NCI-H446 treated with DMSO at 0.1 percent for 48 hours (cell line): ENCODE results near the gene ROR2.

Source experiments
- DNase-seq: peaks from one replicate; lab custom pipeline; 2025; lab: John Stamatoyannopoulos, UW

Gene ROR2

DNA sequence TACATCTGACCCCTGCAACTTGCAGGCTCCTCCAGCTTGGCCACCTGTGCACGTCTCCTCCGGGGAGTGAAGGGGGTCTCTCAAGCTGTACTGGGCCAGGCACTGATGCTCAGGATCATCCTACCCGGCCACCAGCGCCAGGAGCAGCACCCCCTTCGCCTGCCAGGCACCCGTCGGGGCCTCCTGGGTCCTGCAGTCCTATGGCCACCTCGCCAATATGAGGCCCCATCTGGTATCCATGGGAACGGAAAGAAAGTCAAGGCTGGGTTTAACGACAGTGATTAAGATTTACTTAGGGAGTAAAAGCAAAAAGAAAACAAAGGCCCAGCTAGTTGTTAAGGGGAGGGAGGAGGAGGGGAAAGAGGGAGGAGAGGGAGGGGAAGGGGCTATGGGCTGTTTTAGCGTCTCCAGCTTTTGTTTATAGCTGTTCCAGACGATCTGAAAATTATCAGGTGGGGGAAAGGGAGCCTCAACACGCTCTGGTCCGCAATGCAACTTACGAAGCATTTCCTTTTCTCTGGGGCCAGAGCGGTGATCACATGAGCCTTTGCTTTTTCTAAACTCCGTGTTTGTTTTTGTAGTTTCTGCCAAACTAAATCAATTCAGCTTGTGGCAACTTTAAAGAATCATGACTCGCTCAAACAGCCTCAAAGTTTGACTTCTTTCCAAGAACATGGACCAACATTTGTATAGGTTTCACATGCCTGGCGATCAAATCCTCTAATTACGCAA lies 132.4 kb downstream of the ROR2 start:
- no peak for DNase-seq

DNA sequence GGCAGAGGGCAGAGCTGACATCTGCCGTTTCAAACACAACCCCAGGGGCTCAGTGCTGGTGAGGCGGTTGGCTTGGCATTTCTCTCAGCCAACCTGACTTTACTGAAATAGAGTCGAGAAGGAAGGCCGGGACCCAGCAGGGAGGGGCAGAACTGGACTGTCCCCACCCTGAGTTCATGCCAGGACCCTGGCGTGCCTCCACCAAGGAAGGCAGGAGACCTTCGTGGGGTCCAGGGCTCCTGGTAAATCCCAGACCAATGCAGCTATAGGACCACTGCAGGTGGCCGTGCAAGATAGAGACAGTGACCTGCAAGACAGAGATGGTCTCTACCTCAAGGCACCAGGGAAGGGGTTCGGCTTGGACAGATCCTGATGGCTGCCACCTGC lies 132.9 kb downstream of the ROR2 start:
- no peak for DNase-seq

DNA sequence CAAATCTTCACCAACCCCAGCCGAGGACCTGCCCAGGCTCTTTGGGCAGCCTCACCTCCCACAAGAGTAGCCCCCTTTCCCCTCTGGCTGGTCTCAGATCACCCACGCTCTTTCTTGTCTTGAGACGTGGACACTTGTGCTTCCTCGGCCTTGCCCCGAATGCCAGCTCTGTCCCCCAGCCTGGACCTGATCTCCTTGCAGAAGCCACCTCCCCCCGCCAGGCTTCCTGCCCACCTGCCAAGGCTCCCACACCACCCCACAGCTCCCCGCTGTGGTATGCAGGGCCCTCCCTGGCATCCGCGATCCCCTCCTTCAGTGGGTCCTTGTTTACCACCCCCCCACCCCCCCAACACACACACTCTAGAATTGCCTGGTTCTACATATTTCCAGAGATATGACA lies 133.7 kb downstream of the ROR2 start:
- DNase-seq = no peak

DNA sequence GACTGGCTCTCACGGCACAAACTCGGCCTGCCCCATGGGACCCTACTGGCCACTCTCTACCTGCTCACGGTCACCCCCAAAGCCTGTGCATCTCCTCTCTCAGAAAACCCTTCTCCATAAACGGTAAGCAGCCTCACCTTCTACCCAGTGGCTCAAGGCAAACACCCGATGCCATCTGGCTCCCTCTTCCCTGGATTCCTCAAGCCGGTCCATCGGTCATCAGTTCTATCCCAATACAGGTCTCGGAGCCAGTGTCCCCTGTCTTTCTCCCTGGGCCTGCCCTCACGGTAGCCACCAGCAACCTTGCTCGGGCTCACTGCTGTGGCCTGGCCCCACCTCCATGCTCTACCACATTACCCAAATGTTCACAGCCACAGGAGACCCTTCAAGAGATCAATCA lies 134.1 kb downstream of the ROR2 start:
- no peak for DNase-seq

DNA sequence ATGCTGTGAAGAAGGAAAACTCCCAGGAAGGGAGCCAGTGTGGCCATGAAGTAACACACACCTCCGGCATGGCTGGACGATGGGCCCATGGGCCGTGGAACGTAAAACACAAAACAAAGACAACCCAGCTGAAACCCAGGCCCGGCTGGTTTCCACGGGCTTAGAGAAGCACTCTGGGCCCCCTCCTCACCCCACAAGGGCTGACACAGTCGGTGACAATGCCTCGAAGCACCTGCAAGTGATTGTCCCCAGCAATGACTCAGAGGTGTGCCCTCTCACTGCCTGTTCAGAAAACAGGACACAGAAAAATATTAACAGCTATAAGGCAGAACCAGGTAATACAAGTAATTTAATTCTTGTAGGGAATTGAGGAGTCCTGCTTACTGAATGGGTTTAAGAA lies 135.3 kb downstream of the ROR2 start:
- no peak for DNase-seq

DNA sequence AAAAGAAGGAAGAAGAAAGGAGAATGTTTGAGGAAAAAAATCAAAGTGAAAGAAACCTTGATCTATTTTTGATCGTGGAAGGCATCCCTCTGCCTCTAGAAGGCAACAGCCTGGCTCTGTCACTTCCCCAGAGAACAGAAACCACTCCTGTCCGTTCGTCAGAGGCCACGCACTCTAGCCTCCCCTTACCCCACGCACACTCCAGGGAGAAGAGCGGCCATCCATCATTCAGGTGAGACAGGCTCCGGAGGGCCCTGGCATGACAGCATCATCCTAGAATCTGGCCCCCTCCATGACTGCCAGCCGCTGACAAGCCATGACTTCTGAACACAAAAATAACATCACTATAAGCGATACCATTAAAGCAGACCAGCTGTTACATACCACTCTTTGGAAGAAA lies 135.8 kb downstream of the ROR2 start:
- no peak for DNase-seq

DNA sequence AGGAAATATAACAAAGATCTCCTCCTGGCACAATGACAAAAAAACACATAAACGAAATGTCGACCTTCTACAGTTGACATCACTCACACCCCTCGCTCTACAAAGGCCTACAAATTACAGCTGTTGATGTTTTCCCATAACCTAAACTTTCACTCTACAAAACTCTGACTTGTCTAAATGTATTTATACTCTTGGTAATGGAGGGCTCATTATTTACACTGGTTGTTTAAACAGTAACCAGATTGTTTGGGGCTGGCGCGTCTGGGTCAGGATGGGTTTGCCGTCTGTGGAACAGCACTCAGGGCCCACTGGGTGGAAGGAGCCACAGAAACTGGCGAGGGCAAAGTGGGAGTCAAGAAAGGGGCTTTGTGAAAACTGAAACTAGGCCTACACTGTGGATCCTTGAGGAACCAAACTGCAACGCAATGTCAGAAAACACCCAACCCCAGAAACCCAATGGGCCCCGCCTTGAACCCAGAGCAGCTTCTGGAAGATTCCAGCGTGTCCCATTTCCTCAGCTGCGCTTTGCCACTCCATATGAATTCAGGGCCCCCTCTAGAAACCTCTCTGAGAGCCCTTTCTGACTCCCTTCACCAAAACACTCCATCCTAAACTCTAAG lies 136.7 kb downstream of the ROR2 start:
- no peak for DNase-seq

DNA sequence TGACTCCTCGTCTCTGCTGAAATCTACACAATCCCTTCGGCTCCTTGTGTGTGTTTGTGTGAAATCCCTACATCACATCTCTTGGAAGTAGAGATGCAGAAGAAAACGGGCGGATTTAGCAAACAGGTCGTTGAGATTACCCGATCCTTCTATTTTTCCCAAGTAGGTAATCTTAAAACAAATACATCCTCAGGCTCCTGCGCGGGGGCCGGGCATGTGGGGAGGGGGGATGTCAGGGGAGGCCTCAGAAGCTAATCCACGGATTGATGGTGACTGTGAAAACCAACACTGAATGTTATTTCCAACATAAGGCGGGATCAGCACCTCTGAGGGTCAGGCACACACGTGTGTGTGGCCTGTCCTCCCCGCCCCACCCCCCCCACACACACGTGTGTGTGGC lies 137.8 kb downstream of the ROR2 start:
- no peak for DNase-seq

DNA sequence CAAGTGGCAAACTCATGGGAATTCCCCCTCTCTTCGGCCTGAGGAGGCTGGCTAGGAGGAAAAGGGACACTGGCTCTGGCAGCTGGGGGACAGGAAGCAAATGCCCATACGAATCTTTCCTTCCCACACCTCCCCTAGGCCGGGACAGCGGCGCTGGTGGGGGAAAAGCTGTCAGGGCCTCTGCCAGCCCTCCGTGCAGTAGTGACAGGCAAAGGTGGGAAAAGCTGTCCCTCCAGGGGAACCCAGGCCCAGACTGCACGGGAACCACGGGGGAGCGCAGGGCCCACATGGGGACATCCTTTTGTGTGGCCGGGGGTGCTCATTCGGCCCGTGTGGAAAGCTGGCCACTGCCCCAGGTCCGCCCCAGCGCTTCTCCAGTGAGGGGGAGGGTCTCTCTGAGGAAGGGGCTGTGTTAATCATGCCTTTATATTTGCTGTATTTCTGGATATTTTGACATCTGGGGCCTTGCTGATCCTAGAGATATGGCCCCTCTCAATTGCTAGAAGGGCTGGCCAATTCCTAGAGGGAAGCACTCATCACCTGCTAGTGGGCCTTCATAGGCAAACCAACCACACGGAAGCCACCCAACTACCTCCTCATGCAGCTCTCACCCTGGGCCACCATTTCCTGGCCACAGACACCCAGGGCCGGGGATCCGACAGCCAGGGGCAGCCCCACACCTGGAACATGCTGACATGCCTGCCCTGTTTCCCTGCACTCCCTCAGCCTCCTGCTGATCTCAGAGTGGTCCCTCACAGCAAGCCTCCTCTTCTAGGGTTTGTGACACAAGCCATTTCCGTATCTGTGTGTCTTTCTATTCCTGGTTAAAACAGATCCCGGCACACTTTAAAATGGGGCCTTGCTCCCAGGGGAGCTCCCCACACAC lies 138.8 kb downstream of the ROR2 start:
- no peak for DNase-seq

DNA sequence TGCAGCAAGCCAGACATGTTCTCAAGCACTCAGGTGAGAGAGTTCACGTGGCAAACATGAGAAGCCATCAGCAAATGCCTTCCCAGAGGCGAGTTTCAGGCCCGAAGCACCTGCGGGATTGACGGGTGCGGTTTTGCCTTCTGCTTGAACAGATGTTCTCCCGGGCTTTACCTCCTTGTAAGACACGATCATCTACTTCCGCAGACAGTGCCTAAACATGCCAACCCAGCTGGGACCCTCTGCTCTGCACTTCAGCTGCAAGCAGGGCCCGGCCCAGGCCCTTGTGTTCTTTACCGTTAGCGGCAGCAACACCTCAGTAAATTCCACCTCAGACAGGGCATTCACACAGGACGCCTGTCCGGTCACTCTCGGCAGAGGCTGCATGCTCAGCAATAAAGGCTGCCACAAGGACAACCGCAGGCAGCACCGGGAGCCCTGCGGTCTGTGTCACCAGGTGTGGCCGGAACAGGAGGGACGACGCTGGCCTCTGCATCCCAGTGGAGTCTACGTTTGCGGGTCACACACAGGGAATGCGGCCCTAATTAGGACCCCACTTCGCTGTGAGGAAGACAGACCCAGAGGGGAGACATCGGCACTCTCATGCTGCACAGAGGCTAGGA lies 139.6 kb downstream of the ROR2 start:
- no peak for DNase-seq

DNA sequence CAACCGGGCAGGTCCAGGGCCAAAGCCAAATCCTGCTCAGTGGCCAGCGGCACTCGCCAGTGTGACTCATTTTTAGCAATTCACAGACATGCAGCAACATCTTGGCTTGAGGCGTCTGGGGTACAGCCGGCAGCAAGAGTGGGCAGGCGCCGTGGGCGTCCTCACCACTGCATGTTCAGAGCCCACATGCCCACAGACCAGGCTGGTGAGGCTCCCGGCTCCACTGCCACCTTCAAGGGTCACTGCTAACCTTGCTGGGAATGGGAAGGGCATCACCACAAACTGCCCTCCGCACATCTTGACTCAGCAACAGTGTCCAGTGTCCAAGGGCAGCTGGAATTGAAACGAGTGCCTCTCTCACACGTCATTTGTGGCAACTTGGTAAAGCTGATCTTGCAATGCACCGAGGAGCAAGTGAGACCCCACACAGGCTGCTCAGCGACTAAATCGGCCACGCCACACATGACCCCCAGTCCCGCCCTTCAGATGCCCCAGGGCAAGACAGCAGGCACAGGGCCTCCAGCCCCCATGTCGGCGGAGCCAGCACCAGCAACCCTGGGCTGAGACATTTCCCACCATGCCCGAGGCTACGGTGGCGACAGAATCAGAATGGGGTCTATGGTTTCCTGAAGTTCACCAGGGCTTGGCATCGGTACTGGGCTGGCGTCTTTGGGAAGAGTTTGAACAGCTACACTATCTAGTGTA lies 140.3 kb downstream of the ROR2 start:
- DNase-seq = no peak

DNA sequence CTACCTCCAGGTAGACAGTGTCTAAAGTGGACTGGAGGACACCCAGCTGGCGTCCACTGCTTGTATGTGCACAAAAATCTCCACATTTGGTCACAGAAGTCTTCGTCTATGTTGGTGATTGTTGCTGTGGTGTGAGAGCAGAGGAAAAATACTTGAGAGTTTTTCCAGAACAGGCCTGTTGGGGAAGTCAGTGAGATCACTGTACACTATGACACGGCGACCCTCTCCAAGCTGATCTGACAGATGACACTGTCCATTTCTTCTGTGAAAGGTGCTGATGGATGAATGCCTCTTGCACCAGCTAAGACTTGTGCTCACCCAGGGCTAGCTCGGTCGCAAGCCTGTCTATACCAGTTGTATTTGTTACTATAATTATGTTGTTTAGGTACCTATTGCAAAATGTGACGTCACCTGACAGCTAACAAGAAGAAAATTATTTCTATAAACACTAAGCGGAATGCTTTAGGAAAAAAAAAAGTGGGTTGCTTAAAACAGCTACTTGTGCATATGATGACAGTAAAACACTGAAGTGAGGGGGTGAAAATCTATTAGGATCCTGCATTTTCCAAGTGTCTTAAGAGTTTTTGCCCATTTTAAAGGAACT lies 142.3 kb downstream of the ROR2 start:
- no peak for DNase-seq

DNA sequence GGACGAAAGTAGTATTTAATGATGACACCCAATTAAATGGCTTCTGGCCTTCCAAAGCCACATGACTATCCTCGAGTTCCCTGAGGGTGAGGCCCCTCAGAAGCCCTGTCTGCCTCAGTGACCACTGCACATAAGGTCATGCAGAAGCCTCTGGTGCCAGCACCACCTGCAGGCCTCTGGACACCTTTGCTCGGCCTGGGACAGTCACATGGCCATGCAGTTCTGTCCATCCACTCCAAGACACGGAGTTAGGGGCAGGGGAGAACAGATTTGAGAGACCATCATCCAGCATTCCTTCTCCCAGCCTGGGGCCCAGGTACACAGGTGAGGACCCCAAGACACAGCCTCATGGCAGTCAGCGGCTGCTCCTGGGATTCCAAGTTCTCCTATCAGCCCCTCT lies 145.0 kb downstream of the ROR2 start:
- no peak for DNase-seq

DNA sequence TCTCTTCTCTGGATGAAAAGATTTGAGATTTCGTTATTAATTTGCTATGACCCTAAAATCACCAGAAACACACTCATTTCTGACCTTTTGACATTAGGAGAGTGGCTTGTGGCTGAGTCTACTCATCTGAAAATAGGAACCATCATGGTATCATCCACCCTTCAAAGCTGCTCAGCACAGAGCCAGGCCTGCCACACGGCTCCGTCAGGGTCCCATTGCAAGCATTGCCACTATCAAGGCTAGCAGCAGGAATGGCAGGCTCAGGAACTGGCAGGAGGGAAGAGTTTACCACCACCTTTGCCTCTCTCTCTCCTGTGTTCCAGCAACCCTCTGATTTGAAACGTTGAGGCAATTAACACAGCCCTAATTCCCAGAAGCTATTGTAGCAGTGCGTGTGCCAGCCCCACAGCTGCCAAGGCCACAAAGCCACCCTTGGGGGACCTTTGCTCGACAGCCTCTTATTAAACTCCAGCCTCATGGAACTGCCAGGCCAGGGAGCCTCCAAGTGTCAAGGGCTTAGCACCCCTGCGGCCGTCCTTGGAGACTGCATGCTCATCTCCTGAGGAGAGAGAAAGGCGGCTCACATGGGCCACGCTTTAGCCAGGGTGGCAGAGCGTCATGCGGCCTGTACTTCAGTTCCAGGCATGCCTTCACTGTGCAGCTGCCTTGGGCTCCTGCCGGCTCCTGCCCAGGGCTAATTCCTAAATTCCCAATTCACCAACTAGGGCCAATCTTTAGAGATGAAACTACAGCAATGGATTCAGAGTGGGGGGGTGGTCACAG lies 145.9 kb downstream of the ROR2 start:
- no peak for DNase-seq

DNA sequence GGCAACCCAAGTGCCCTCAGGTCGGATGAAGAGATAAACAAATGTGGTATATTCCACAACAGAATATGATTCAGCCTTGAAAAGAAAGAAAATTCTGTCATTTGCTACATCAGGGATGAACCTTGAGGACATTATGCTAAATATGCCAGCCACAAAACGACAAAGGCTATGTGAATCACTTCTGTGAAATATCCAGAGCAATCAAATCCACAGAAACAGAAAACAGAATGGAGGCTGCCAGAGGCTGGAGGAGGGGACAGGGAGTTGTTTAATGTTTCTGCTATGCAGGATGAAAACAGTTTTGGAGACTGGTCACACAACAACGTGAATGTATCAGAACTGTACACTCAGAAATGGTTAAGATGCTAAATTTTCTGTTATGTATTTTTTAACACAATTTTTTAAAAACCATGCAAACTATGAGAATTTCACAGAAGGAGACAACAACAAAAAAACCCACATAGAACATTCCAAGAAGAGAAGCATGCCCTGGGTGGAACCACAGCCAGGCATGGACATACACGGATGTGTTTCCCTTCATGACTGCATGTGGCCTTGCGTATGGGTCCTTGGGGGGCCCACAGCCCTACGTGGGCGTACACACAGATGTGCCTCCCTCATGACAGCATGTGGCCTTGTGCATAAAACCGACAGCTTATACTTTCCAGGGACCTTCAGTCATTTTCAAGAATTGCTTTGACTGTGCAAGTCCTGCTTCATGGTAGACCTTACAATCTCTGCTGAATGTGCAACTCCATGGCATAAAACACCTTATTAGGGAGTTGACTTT lies 146.7 kb downstream of the ROR2 start:
- no peak for DNase-seq

DNA sequence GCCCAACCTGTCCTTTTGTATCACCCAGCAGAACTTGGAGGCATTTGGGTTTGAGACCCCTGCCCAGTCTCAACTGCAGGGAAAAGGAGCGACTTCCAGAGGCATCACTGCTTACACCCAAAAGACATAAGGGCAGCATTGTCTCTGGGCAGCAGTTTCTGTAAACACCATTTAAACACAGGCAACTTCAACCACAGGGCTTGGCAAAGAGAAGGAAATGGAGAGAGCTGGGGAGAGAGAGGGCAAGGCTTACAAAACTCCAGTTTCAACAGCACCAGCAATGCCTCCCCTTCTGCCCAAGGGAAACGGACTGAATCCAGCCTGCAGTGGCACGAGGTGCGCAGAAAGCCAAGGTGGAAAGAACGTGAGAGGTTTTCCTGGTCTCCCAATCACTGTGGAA lies 147.6 kb downstream of the ROR2 start:
- no peak for DNase-seq

DNA sequence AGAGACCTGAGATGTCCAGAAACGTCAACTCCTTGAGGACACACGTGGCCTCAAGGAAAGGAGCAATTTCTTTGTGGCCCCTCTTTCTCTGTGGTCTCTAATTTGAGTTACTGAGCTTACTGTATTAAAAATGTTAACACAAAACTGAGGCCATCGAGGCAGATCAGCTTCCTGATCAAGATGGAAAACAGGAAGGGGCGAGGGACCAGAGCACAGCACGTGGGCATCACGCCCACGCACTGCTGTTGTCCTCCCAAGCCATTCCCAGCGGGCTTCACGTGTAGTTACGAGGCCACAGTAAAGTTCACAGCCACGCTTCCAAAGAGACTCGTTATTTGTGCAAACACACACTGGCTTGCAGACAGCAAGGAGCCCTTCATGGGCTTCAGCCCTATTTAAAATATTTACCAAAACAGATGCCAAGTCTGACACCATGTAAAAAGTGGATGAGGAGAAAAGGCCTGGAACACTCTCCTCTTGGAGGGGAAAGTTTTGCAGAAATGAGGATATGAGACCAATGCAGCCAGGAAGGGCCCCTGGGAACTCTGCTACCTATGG lies 149.5 kb downstream of the ROR2 start:
- no peak for DNase-seq

DNA sequence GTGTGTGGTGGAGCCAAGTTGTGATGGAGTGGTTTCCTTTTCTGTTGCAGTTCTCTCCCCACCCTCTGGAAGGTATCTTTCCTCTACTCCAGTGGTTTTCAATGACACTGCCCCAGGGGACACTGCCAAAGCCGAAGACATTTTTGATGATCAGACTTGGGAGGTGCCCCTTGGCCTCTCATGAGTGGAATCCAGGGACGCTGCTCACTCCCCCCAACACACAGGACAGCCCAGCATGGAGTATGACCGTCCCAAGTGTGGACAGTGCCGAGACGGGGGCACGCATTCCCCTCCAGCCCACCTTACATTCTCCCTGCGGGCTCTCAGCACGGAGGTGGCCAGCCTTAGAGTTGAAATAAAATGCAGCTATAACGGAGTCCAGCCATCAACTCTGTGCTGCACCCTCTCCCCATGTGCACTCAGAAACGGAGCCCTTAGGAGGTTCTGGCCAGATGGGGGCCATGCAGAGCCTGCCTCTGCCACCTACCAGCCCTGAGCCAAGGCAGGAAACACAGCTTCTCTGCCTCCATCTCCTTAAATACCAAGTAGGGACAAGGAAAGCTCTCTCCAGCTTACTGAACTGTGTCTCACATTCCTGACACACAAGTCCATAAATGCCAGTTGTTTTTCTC lies 150.8 kb downstream of the ROR2 start:
- no peak for DNase-seq
